ENCODE results near the gene ATP6V1F.

The ATP6V1F gene, protein sequence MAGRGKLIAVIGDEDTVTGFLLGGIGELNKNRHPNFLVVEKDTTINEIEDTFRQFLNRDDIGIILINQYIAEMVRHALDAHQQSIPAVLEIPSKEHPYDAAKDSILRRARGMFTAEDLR

DNA sequence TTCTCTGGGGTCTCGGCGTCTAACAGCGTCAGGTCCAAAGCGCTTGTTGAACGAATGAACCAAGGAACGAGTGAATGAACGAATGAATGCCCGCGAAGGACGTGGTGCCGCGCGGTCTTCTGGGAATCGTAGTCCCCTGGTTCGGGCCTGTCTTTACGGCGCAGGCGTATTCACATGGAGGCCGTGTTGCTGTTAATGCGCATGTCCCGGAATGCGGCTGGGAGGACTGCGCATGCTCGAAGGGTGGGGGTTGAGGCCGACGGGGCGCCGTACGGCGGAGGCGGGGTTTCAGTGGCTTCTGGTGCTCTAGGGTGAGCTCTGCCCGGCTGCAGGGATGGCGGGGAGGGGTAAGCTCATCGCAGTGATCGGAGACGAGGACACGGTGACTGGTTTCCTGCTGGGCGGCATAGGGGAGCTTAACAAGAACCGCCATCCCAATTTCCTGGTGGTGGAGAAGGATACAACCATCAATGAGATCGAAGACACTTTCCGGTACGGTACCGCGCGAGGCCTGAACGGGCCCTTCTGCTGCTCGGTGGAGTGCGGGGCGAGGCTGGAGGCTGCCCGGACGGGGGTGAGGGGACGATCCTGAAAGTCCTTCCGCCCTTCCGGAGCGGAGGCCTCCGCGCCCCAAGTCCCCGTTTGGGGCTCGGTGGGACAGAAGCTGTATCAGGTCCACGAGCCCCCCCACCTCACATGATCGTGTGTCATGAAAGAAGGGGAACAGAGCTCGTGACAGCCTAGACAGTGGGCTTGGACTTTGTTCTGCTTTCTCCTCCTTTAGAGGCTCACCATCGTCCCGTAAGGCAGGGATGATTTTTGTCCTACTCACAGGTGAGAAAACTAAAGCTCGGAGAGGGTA lies at the start of gene ATP6V1F:
Gene ATP6V1F (plus strand): TSS at position 286 of the 862 bp plus-strand sequence. CDS start 49 bp downstream, at position 335.
- peak; percentile 94 to 96 for DNase-seq

DNA sequence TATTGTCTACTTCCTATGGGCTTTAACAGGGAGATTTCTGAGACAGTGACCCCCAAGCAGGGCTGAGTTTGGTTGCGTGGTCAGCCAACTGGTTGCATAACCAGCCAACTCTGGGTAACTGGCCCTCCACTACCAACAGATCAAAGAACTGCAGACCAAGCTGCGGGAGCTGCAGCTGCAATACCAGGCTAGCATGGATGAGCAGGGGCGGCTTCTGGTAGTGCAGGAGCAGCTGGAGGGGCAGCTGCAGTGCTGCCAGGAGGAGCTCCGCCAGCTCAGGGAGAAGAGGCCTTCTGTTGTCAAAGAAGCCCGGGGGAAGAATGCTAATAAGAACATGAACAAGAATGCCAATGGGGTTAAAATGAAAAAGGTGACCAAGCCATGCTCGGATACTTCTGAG lies 48.2 kb upstream of the ATP6V1F start:
- peak in 1 of 2 experiments; percentile 23 for DNase-seq

DNA sequence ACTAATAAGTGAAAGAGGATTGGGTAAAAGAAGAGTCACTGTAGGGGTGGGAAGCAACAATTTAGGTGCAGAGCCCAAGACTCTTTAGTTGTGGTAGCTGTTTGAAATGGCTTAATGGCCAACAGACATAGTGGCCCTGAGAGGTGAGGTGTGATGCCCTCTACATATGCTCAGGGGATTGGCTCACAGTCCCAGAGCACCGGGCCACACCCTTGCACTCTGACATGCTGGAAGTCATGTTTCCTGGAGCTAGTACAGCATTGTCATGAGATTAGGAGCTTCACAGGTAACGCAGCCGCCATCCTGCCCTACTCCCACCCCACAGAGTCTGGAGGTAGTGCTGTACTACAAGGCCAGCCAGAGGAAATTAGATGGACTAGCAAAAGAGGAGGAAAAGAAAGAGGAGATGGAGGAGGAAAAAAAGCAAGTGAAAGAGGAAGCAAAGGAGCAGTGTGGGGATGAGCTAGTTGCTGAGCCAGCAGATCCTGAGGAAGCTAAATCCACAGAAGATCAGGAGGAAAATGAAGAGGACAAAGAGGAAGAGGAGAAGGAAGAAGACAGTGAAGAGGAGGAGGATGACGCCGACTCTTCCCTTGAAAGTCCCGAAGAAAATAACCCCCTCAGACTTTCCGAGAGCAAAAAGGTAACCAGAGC lies 47.2 kb upstream of the ATP6V1F start:
- no peak for DNase-seq

GRCh38 chr7:128818694-128819093 lies 44.0 kb upstream of the ATP6V1F start:
- DNase-seq, result no peak

DNA sequence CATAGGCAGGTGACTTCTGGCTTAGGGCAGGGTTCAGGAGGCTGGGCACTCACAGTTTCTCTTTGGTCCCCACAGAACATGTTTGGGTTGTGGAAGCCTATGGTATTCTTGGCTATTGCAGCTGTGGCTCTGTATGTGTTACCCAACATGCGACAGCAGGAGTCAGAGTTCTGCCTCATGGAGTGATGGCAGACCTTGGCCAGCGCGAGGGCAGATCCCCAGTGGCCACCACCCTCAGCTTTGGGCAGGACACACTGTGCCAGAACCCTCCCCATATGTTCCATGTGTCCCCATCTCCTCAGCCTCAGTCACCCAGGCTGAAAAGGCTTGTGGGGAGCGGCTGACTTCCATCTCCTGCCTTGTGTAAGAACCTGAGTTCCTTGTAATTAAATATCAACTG lies 40.9 kb upstream of the ATP6V1F start:
- no peak for DNase-seq

DNA sequence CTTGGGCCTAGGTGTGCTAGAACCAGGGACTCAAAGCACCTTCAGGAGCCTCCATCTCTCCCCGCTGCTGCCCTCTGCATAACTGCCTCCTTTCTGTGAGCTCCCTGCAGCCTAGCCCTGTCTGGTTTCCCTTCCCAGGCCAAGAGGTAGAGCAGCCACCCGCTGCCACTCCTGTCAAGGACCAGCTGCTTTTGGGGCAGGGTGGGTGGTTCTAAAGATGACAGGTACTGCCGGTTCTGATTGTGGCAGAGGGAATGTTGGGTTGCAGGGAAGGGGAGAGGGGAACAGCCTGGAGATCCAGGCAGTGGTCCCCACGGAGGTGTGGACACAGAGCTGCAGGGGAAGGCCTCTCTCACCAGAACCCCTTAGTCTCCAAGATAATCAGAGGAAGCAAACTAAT lies 36.1 kb upstream of the ATP6V1F start:
- DNase-seq, result no peak

- DNase-seq, result no peak
Measured at GRCh38 chr7:128826916-128827247, 35.8 kb upstream of the ATP6V1F start.

- no peak for DNase-seq
Measured at GRCh38 chr7:128827248-128827958, 35.3 kb upstream of the ATP6V1F start.

DNA sequence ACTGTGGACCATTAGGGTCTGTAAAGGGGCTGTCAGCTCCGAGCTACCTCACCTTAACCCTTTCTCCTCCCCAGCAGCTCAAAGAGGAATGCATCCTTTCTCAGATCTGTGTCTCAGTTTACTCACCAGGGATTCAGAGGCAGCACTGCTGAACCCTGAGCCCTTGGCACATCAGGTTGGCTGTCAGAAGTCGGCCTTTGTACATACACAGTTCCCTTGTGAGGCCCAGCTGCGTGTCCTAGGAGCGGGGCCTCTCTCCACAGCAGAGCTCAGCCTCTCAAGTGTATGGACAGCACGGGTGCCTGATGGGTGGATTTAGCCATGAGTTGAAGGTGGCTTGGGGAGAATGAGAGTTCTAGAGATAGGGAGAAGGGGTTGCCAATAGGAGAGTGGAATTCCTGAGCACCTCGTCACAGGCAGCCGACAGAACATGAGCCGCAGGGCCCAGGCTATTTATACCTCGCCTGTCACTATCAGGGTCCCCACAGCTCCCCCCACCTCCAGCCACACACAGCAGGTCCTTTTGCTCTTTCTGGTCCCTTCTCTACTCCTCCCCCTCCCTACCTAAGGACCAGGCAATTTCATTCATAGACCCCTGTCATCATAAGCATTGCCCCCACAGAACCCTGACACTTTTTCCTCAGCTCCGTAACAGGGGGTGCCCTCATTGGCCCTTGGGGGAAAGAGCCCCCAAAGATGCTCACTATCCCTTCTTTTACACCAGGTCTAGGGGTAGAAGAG lies 34.5 kb upstream of the ATP6V1F start:
- no peak for DNase-seq

DNA sequence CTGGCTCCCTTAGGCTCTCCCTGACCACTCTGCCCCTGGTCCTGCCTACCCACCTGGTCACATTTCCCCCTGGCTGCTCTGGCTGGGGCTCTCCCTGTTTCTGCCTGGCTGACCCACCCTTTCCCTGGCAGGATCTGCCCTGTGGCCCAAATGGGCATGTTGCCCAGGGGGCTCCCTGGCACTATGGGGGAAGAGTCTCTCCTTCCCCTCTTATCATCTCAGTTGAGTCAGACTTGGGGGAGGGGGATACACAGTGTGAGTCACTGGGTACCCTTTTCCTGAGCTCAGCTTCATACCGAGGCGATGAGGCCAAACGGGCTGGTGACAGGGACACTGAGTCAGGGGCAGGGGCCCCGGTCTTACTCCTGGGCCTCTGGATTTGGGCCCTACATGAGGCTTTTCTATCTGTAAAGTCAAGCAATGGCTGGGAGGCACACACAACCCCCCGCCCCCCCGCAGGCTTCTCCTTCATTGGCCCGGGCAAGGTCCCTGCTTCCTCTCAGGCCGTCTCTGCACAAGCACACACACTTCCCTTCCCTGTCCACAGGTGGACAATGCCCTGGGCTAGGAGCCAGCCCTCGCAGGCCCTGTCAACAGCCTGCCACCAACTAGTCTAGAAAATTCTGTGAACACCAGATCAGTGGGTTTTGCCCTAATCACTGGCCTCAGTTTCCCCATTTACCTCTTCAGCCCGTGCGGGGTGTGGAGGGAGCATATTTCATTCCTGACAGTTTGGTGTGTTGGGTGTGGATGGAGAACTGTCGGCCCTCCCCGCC lies 33.1 kb upstream of the ATP6V1F start:
- no peak for DNase-seq

DNA sequence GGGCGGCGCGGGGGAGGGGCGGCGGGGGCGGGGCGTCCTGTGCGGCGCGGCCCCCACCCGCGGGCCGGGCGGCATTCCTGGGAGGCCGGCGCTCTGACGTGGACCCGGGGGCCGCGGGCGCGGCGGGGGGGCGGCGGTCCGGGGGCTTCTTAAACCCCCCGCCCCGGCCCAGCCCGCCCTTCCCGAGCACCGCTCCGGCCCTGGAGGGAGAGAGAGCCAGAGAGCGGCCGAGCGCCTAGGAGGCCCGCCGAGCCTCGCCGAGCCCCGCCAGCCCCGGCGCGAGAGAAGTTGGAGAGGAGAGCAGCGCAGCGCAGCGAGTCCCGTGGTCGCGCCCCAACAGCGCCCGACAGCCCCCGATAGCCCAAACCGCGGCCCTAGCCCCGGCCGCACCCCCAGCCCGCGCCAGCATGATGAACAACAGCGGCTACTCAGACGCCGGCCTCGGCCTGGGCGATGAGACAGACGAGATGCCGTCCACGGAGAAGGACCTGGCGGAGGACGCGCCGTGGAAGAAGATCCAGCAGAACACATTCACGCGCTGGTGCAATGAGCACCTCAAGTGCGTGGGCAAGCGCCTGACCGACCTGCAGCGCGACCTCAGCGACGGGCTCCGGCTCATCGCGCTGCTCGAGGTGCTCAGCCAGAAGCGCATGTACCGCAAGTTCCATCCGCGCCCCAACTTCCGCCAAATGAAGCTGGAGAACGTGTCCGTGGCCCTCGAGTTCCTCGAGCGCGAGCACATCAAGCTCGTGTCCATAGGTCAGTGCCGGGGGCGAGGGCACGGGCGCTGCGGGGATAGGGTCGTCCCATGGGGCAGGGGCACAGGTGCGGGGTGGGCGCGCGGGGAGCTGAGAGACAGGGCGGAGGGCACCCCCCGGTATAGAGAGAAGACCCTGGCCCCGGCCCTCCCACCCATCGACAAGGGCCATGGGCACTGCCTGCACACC lies 32.2 kb upstream of the ATP6V1F start, which contains the start of gene FLNC:
Gene FLNC (plus strand): TSS at position 176 of the 947 bp plus-strand sequence. CDS start 232 bp downstream, at position 408.
- DNase-seq, result no peak

DNA sequence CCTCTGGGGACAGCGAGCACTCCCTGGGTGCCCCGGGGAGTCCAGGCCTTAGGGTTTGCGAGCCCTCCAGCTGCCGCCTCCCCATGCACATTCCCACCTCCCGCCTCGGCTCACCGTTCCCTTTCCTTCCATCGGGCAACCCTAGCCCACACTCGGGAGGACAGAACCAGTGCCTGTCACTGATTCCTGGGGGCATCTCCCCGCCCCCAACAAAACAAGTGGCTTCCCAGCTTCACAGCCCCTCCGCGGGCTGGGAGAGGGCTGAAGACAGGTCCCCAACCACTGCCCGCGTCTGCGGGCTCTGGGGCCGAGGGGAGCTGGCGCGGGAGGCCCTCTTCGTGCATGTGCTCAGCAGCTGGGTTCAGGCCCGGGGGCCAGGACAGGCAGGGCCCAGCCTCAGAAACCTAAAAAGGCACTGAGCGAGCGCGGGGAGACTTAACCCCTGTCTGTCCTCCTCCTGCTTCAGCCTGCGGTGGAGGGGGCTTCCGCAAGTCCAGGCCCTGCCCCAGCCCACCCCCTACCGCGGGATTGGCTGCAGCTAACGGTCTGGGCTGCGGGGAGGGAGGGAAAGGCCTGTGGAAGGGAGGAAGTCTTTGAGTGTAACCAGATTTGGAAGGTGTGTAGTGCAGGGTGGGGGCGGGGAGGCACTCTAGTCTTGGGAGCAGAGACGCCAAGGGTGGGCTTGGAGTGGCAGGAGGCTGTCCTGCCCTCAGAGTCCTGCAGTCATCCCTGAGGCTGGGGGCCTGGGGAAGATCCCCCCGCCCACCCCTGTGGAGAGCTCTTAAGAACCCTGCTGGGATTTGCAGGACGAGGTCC lies 31.3 kb upstream of the ATP6V1F start:
- no peak for DNase-seq

DNA sequence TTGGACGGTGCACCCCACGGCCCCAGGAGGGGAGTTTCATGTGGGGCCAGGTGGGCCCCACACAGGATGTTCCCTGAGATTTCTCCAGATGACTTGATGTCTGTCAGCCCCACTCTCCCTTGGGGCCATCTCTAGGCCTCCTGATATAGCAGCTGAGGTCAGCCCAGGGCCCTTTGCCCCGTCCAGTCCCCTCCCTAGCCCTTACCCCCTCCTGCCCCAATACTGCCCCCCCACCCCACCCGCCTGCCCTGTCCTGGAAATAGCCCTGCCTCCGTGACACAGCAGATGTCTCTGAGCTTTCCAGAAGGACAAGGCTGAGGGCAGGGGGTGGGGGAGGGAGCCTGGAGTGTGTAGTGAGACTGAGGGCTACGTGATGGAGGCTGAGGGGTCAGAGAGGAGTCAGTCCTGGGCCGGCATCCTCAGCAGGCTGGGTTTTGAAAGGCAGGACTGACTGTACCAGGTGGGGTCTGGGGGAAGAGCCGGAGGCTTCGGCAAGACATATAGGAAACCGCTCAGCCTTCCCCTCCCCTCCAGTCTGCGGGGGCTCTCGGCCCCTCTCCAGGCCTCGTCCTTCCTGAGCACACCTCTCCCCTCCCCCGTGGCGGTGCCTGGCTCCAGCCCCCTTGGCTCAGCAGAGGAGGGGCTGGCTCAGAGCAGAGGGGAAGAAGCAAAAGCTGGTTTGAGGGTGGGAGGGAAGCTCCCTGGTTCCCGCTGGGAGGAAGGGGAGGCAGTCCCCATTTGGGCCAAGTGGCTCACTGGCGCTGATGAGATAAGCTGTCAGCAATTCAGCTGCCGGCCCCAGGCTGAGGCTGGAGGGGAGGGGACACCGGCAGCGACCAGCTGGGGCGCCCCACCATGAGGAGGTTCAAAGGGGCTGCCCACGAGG lies 30.4 kb upstream of the ATP6V1F start:
- peak in 1 of 2 experiments; percentile 6 for DNase-seq

DNA sequence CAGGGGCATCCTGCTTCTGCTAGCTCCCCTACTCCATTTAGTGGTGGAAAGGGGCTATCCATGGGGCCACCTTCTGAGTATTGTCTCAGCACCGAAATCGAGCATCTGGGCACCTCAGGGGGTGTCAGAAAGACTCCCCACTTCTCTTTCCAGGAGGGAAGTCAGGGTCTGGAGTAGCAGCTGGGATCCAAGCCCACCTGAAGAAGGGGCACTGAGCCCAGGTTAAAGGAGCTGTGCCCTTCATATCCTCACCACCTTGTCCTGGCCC lies 29.8 kb upstream of the ATP6V1F start:
- no peak for DNase-seq

DNA sequence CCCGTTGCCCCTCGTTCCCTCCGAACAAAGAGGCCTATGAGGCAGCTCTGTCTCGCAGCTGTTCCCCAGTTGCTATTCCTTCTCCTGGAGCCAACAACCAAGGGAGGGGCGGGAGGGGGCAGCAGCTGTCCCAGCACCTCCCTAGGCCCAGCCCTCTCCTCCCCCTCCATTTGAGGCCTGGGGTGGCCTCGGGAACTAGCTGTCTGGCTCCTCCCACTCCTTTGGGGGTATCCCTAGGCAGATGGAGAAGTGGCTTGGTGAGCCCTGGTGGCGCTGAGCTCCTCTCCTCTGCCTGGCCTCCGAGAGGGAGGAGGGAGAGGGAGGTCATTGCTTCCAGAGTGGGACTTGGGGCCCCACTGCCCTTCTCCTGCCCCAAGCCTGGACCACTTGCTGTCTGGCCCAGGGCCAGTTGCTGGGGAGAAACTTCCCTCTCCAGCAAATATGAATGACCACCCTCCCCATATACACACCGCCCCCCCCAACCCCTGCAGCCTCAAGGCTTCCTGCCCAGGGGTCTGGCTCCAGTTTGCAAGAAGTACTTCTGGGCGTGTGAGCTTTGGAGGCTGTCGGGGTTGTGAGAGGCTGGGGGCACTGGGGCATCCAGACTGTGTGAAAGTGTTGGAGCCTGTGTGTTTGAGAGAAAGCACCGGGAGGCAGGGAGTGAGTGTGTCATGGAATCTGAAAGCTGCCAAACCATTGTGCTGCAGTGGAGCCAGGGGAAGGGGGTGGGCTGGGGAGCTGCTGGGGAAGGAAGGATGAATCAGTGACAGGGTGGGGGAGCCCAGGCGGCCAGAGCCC lies 29.3 kb upstream of the ATP6V1F start:
- DNase-seq, result peak; percentile 27 to 42

- DNase-seq, result no peak
Measured at GRCh38 chr7:128833946-128834325, 28.7 kb upstream of the ATP6V1F start.

- DNase-seq, result no peak
Measured at GRCh38 chr7:128835231-128835751, 27.4 kb upstream of the ATP6V1F start.

Data from NCI-H446 (cell line).